GM13977 (cell line): ENCODE results near the gene MIS18A.

Experiments used
- DNase-seq: peaks from one replicate; pipeline ENCODE4 v3.0.0; 2012; ENCODE audit warnings: low spot score
- CTCF ChIP-seq: IDR thresholded peaks from 2 replicates; pipeline ENCODE4 v1.5.1; 2012; ENCODE audit warnings: mild to moderate bottlenecking, control low read depth; ENCODE audit not compliant: insufficient read depth; ENCODE audit errors: extremely low read depth, missing control alignments
- in situ Hi-C: fragments of 300-500 bp; cut with MboI; formaldehyde crosslinking; loops from one replicate; pipeline ENCODE4 v1.12.0; 2022; ENCODE audit warnings: low sequenced_read_pairs, low pct_unique_long_range_greater_than_20kb, mixed read lengths, inconsistent platforms; ENCODE audit not compliant: unreplicated experiment

MIS18A gene

GRCh38 chr21:32300117-32300681 is 21.4 kb upstream of the MIS18A start:
- no peak for TF ChIP-seq CTCF
- no peak for DNase-seq
- in situ Hi-C loops, result no loop called here

GRCh38 chr21:32299695-32300094 is 20.8 kb upstream of the MIS18A start:
- in situ Hi-C loops, result no loop called here
- no peak for TF ChIP-seq CTCF
- DNase-seq, result no peak

DNA sequence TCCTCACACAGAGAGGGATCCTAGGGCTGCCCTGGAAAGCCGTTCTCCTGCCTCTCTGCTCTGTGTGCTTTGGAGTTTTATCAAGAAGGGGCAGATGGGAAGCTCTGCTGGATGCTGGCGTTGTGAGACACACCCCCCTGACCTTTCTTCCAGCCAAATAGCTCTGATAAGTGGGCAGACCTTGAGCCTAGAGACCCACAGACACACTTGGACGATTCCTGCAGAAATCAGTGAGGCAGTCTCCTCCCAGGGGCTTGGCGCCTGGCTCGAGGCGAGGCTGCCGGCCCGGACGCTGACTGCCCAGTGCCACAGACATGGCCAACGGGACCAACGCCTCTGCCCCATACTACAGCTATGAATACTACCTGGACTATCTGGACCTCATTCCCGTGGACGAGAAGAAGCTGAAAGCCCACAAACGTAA is 19.8 kb upstream of the MIS18A start, which contains the start of gene MRAP:
MRAP (plus strand) TSS at position 198 of the 424 bp plus-strand sequence; CDS start at position 315, 117 bp downstream.
- in situ Hi-C loops, result no loop called here
- no peak for TF ChIP-seq CTCF
- DNase-seq, result no peak

DNA sequence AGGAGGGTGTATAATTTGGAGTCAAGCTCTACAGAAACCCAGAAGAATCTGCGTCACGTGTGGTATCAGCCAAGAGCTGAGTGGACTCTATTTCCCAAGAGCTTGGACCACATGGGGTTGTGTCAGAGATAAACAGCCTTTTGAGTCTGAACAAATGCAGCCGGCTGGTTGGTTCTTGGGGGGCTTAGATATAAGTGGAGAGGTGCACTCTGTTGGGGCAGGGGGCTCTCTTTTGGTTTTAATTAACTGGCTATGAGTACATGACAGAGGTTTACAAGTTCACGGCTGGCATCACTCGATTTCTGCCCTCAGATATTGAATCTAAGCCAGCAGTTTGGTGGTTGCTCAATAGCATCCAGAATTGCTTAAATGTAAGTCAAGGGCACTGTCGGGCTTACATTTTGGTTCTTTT is 19.3 kb upstream of the MIS18A start:
- DNase-seq, result no peak

DNA sequence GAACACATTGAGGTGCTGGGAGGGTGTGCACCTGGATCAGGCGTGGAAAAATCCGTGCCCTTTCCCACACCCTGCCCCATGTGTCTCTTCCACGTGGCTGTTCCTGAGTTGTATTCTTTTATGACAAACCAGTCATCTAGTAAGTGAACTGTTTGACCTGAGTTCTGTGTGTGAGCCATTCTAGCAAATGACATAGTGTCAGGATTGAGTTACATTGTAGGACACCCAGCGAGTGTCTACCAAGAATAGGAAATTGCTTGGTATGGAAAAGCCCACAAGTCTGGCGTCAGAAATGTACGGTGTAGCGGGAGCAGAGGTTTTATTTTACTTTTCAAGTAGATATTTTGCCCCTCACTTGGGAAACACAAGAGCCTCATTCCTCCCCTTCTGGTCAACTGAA is 18.6 kb upstream of the MIS18A start:
- no peak for DNase-seq
- in situ Hi-C loops, result no loop called here
- no peak for TF ChIP-seq CTCF

More for the DNA sequence above, 19.3 kb upstream of the MIS18A start:
- in situ Hi-C loops, result no loop called here
- no peak for TF ChIP-seq CTCF

- no peak for DNase-seq
- in situ Hi-C loops, result no loop called here
- no peak for TF ChIP-seq CTCF
These were observed 6.6 kb upstream of the MIS18A start for GRCh38 chr21:32285476-32285875.
